Body of pancreas (tissue), 4 donors: Measurements from ENCODE around the gene ACVR1C. TPM values are rescaled to one million over a fixed set of nuclear protein-coding genes. Genes with fewer than 3 reads are reported as not detected.

Source experiments
- ATAC-seq: fragments of 150-250 bp; one replicate; pipeline ENCODE4 v1.9.1; 2016
- DNase-seq, 4 donors: peaks; one replicate each; pipeline ENCODE4 v3.0.0-alpha.2; 2019
- H3K27ac ChIP-seq, 4 donors: fragments of 200-600 bp; sonication (generic); 1 replicate in 3 of 4; 2 replicates in 1 of 4; pipeline versions ENCODE4 v1.5.1 to v1.6.1; 2016 to 2019; ENCODE audit warnings: mild to moderate bottlenecking in 1 of 4, mixed read lengths in 1 of 4, moderate library complexity in 1 of 4
- H3K27me3 ChIP-seq, 2 donors: fragments of 200-600 bp; sonication (generic); one replicate each; pipeline ENCODE4 v1.6.0; 2016; ENCODE audit warnings: mild to moderate bottlenecking in 1 of 2
- H3K36me3 ChIP-seq, 2 donors: fragments of 200-600 bp; sonication (generic); replicated peaks in 1 of 2; 2 replicates each; pipeline ENCODE4 v1.5.1; 2016; ENCODE audit warnings: low read depth in 2 of 2; ENCODE audit not compliant: insufficient read depth in 1 of 2
- H3K4me1 ChIP-seq: fragments of 200-600 bp; sonication (generic); one replicate; pipeline ENCODE4 v1.6.0; 2016
- H3K4me3 ChIP-seq, 2 donors: fragments of 200-600 bp; sonication (generic); 1 replicate in 1 of 2; 2 replicates in 1 of 2; pipeline ENCODE4 v1.5.1; 2016 to 2019
- H3K9me3 ChIP-seq, 3 donors: fragments of 200-600 bp; sonication (generic); 1 replicate in 2 of 3; 2 replicates in 1 of 3; pipeline ENCODE4 v1.5.1; 2016
- CTCF ChIP-seq, 7 experiments: fragments of 450-650 bp in 4 of 7; fragments of 200-600 bp in 3 of 7; sonication (generic) in 3 of 7; IDR thresholded peaks; one replicate each; pipeline ENCODE4 v1.5.1; 2016 to 2019; ENCODE audit warnings: antibody characterized with exemption in 7 of 7
- POLR2A ChIP-seq, 3 donors: fragments of 450-650 bp; IDR thresholded peaks; one replicate each; pipeline ENCODE4 v1.6.1; 2016; ENCODE audit warnings: antibody characterized with exemption in 3 of 3, mild to moderate bottlenecking in 2 of 3
- WGBS, 2 donors: methylation state at CpG; one replicate each; pipeline ENCODE4 v1.1.5; 2017; 5-methylcytosine and 5-hydroxymethylcytosine counted together
- intact Hi-C: fragments of 100-400 bp; cut with DNase I; formaldehyde crosslinking; loops from one replicate; pipeline ENCODE4 v1.15.1; 2023
- total RNA-seq, 2 donors: library from RNA; depleted of rRNA; stranded (reverse); fragments of >200 nt; gene quantifications; one replicate each; pipeline ENCODE4 v1.1.0, GENCODE V29; 2016

ACVR1C gene
- total RNA-seq, 2 donors from 2014 or later, result 1.6 to 6.6 TPM

- Histone ChIP-seq H3K4me1 (no peaks in the 10 kb centered on the region), H3K4me3 (no peak overlapping the region), H3K27me3 (no peaks in the 10 kb centered on the region), H3K9me3 (no peaks in the 10 kb centered on the region), H3K36me3 (no peaks in the 10 kb centered on the region), H3K27ac (no peak overlapping the region)
- intact Hi-C loops, result no loop called here
- WGBS, 2 donors, result 48 to 55% methylated on average over 3 of the region's 3 CpGs
- DNase-seq, result no peak
- no peak for ATAC-seq
- TF ChIP-seq CTCF (IDR thresholded peaks at IDR 0.05) (no peak), POLR2A (IDR thresholded peaks at IDR 0.05) (no peak)
Measured at GRCh38 chr2:157559461-157559860, 69.2 kb downstream of the ACVR1C start.

GRCh38 chr2:157559061-157559460 is 69.6 kb downstream of the ACVR1C start:
- no peak for ATAC-seq
- TF ChIP-seq CTCF (IDR thresholded peaks at IDR 0.05) (no peak), POLR2A (IDR thresholded peaks at IDR 0.05) (no peak)
- no peaks in the 10 kb centered on the region for H3K4me1 ChIP-seq
- whole genome bisulfite sequencing, 2 donors, result 66 to 68% methylated on average over 3 of the region's 3 CpGs
- no peaks in the 10 kb centered on the region for H3K36me3 ChIP-seq
- no peak for DNase-seq
- no peaks in the 10 kb centered on the region for H3K9me3 ChIP-seq
- H3K27ac ChIP-seq, result no peak overlapping the region
- no peaks in the 10 kb centered on the region for H3K27me3 ChIP-seq
- intact Hi-C loops, result no loop called here
- H3K4me3 ChIP-seq, result no peak overlapping the region

- 77 to 85% methylated on average over 1 of the region's 1 CpG for WGBS, 2 donors
Measured at GRCh38 chr2:157557770-157558169, 70.9 kb downstream of the ACVR1C start.

GRCh38 chr2:157540102-157540501 is 88.6 kb downstream of the ACVR1C start:
- intact Hi-C loops, result no loop called here

More at GRCh38 chr2:157557770-157558169, 70.9 kb downstream of the ACVR1C start:
- no peak for TF ChIP-seq CTCF (IDR thresholded peaks at IDR 0.05)
- TF ChIP-seq POLR2A (IDR thresholded peaks at IDR 0.05), result no peak
- Histone ChIP-seq H3K27me3 (no peaks in the 10 kb centered on the region), H3K4me3 (no peak overlapping the region), H3K4me1 (no peaks in the 10 kb centered on the region), H3K36me3 (no peaks in the 10 kb centered on the region), H3K9me3 (no peaks in the 10 kb centered on the region), H3K27ac (no peak overlapping the region)
- intact Hi-C loops, result no loop called here
- ATAC-seq (no peak), DNase-seq (no peak)

More at GRCh38 chr2:157540102-157540501, 88.6 kb downstream of the ACVR1C start:
- DNase-seq, result no peak
- Histone ChIP-seq H3K4me1 (no peaks in the 10 kb centered on the region), H3K9me3 (no peaks in the 10 kb centered on the region), H3K36me3 (no peaks in the 10 kb centered on the region), H3K27ac (no peak overlapping the region), H3K4me3 (no peak overlapping the region), H3K27me3 (no peaks in the 10 kb centered on the region)
- WGBS, 2 donors, result 89 to 95% methylated on average over 5 of the region's 5 CpGs
- TF ChIP-seq CTCF (IDR thresholded peaks at IDR 0.05), result no peak
- no peak for TF ChIP-seq POLR2A (IDR thresholded peaks at IDR 0.05)
- ATAC-seq, result no peak
